Measurements from ENCODE around the gene NLGN1.

NLGN1 gene

GRCh38 chr3:174317005-174317404 is 919.5 kb downstream of the NLGN1 start:
- DNase-seq, result no peak

DNA sequence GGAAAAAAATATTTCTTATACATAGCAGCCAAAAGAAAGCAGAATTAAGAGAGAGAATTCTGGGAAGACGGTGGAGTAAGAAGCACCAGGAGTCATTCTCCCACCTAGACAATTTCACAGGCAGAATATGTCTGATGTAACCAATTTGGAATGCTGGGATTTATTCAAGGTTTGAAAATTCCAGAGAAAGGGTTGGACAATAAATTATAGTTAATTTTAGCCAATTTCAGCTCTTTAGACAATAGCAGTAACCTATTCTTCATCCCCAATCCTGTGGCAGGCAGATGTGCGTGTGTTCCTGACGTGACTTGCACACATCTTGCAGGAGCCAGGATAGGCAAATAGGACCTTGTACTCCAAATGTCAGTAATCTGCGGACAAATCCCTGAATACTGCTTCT is 920.6 kb downstream of the NLGN1 start:
- DNase-seq, result no peak

DNA sequence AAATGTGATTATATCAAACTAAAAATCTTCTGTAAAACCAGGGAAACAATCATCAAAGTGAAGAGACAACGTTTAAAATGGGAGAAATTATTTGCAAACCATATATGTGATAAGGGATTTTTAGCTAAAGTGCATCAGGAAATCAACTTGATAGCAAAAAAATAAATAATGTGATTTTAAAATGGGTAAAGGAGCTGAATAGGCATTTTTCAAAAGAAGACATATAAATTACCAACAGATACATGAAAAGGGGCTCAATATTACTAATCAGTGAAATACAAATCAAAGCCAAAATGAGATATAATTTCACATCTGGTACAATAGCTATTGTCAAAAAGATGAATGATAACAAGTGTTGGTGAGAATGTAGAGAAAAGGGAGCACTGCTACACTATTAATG is 924.0 kb downstream of the NLGN1 start:
- no peak for DNase-seq

DNA sequence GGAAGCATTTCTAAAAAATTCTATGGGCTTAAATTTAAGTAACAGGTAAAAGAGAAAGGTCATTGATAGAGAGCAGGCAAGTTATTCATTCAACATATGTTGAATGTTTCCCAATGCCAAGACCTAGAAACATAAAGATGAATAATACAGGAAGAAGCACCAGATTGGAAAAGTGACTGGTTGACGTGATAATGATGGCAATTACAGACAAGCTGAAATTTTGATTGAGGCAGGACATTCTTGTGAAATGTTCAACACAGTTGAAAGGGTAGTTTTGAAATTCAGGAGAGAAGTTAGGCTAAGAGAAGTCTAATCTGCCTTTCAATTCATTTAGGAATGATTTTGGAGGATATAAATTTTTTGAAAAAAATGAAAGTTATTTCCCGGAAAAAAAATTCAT is 925.2 kb downstream of the NLGN1 start:
- no peak for DNase-seq

- no peak for DNase-seq
Measured at GRCh38 chr3:174325171-174325570, 927.6 kb downstream of the NLGN1 start.

DNA sequence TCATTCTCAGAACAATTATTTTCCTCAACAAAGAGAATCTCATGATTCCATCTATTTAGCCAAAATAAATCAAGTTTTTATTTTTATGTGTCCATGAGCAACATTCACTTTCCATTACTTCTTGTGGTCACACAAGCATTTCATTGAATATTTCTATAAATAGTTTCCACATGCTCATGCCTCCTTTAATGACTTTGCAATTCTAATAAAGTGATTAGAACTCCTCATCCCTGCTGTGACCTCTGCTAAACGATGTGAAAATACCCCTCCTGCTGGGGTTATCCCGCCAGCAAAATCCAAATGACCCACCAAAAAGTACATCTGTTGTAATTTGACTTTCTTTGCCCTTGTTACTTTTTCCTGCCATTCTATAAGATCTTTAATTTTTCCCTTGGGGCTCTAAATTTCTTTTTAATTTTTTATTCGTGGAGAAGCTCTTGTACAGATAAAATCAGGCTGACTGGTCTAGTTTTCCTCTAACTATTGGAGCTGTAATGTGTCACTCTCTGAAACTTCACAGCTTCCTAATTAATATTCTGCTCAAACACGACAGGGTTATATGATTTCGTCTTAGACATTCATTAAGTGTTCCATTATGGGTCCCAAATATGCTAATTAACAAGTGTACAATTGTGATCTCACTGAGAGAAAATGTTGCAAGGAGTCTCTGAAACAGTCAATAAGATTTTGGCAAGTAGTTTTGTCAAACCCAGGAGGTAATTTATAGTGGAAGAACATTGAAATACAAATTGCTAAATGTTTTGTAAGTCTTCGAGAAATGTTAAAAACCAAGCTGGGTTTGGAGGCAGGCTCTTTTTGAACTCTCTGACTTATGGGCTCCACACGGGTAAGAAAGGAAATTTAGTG is 928.5 kb downstream of the NLGN1 start:
- DNase-seq, result no peak

GRCh38 chr3:174329321-174329720 is 931.8 kb downstream of the NLGN1 start:
- no peak for DNase-seq

DNA sequence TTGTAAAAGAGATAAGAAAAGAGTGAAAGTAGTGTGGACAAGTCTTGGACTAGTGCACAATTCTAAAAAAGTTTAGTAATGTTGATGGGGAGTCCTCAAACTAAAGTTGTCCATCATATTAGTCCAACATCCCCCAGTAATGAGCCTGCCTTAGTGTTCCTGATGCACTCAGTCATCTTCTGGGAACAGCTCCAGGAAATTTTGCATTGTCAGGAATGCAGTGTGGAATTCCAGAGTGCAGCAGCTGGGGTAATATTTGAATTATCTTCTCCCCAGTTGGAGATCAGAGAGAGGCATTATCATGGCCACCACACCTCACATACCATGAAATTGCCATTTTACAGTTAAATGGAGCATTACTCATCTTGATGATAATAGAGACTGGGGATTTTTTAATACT is 932.8 kb downstream of the NLGN1 start:
- DNase-seq, result no peak

DNA sequence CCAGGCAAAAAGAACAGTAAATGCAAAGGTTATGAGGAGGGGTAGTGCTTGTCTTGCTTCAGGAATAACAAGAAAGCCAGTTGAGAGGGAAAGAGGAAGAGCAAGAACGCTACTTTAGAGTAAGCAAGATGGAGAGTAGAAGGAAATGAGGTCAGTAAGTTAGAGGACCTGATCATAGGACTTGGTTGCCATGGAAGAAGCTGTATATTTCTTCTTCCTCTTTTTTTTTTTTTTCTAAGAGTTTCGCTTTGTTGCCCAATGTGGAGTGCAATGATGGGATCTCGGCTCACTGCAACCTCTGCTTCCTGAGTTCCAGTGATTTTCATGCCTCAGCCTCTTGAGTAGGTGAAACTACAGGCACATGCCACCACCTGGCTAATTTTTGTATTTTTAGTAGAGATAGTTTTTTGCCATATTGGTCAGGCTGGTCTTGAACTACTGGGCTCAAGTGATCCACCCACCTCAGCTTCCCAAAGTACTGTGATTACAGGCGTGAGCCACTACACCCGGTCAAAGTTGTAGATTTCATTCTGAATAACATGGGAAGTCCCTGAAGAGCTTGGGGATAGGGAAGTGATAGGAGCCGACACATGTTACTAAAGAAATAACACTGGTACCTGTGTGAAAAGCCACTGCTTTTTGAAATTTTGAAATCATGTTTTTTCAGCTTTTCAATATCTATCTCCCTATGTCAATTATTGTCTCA is 933.7 kb downstream of the NLGN1 start:
- DNase-seq, result no peak

DNA sequence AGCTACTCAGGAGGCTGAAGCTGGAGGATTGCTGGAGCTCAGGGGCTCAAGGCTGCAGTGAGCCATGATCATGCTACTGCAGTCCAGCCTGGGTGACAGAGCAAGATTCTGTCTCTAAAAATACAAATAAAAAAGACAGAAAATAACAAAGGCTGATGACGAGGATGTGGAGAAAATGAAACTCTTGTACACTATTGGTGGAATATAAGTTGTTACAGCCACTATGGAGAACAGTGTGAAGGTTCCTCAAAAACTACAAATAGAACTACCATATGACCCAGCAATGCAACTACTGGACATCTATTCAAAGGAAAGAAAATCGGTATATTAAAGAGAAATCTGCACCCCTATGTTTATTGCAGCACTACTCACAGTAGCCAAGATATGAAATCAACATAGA is 934.8 kb downstream of the NLGN1 start:
- no peak for DNase-seq

- no peak for DNase-seq
Measured at GRCh38 chr3:174333640-174334039, 936.1 kb downstream of the NLGN1 start.

- DNase-seq, result no peak
Measured at GRCh38 chr3:174334111-174334510, 936.6 kb downstream of the NLGN1 start.

GRCh38 chr3:174335324-174335723 is 937.8 kb downstream of the NLGN1 start:
- DNase-seq, result no peak

DNA sequence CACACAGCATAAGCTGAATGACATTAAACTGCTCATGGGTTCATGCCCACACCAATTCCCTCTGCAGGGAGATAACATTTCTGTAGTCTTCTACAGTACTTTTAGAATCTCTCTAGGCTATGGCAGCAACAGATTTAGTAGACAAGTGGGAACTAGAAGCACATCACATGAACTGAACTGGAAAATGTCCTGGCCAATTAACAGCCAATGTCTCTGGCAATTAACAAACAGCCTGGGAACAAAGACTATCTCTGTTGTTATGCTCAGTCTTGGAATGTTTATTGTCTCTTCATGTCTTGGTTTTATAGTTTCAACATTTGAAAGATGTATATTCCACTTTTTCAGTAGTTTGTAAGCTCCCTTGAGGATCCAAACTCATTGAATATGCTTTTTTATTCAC is 938.4 kb downstream of the NLGN1 start:
- no peak for DNase-seq
